ENCODE measurements around the gene KMT5B.

GRCh38 chr11:68150037-68150436, 63.1 kb downstream of the KMT5B start:
- TF ChIP-seq CTCF (IDR thresholded peaks at IDR 0.05; ENCODE audit: insufficient read depth, low read depth, low read length) (no peak), EZH2 (IDR thresholded peaks at IDR 0.05; ENCODE audit: insufficient read depth, low read length) (no peak)

Measured in astrocyte (in vitro differentiated cells and primary cell).